OCI-LY7 (cell line): ENCODE measurements around the gene CBFB. TPM values are rescaled to one million over a fixed set of nuclear protein-coding genes. Genes with fewer than 3 reads are reported as not detected.

Source experiments
- BruUV-seq: library from RNA; stranded (reverse); fragments of 400-500 nt; replicated peaks from 2 replicates; lab custom pipeline; 2021; lab: Mats Ljungman, UMichigan
- CTCF ChIA-PET: fragments of 300-600 bp; sonication (Branson Sonifier 250); formaldehyde crosslinking; loops from one replicate; lab custom pipeline; 2022; ENCODE audit warnings: antibody characterized with exemption; ENCODE audit not compliant: unreplicated experiment; lab: Charles Lee
- POLR2A ChIA-PET: fragments of 300-600 bp; sonication (Branson Sonifier 250); formaldehyde crosslinking; loops from one replicate; lab custom pipeline; 2022; ENCODE audit warnings: antibody characterized with exemption; lab: Charles Lee
- DNase-seq: peaks from one replicate; pipeline ENCODE4 v3.0.0-alpha.2; 2015; ENCODE audit warnings: low spot score
- H2AFZ ChIP-seq: fragments of 200-600 bp; sonication (generic), shearing (Covaris generic); 2 replicates; pipeline ENCODE4 v1.6.1; 2014; ENCODE audit warnings: mild to moderate bottlenecking, antibody characterized with exemption, low read length, moderate library complexity
- H3K27ac ChIP-seq: fragments of 200-600 bp; sonication (generic); 2 replicates; pipeline ENCODE4 v1.5.1; 2014; ENCODE audit warnings: mixed run types, low read depth, mild to moderate bottlenecking, moderate library complexity, low read length, inconsistent platforms; ENCODE audit not compliant: poor library complexity, severe bottlenecking
- H3K36me3 ChIP-seq: fragments of 200-600 bp; sonication (generic); 2 replicates; pipeline ENCODE4 v1.6.1; 2014; ENCODE audit warnings: mild to moderate bottlenecking, antibody characterized with exemption, low read length, moderate library complexity, mixed read lengths; ENCODE audit not compliant: insufficient read depth
- H3K4me1 ChIP-seq: fragments of 200-600 bp; sonication (generic); 2 replicates; pipeline ENCODE4 v1.5.1; 2014; ENCODE audit warnings: mild to moderate bottlenecking, low read length; ENCODE audit not compliant: insufficient read depth, poor library complexity, severe bottlenecking
- H3K4me2 ChIP-seq: fragments of 200-600 bp; sonication (generic); 2 replicates; pipeline ENCODE4 v1.6.1; 2014; ENCODE audit warnings: mild to moderate bottlenecking, low read length
- H3K4me3 ChIP-seq: fragments of 200-600 bp; sonication (generic); 2 replicates; pipeline ENCODE4 v1.5.1; 2014; ENCODE audit warnings: mild to moderate bottlenecking, low read depth, low read length; ENCODE audit not compliant: poor library complexity, severe bottlenecking
- H3K79me2 ChIP-seq: fragments of 200-600 bp; sonication (generic); 2 replicates; pipeline ENCODE4 v1.6.1; 2016; ENCODE audit warnings: low read depth, mild to moderate bottlenecking, low read length, moderate library complexity, mixed read lengths; ENCODE audit not compliant: insufficient read depth
- H3K9me2 ChIP-seq: fragments of 200-600 bp; sonication (generic); 2 replicates; pipeline ENCODE4 v1.6.1; 2016; ENCODE audit warnings: mild to moderate bottlenecking, low read length, mixed read lengths; ENCODE audit not compliant: insufficient read depth
- H3K9me3 ChIP-seq: fragments of 200-600 bp; sonication (generic); 2 replicates; pipeline ENCODE4 v1.6.1; 2014; ENCODE audit warnings: mild to moderate bottlenecking, mixed run types, low read length, mixed read lengths
- H4K20me1 ChIP-seq: fragments of 200-600 bp; sonication (generic); 2 replicates; pipeline ENCODE4 v1.6.1; 2014; ENCODE audit warnings: mild to moderate bottlenecking, antibody characterized with exemption, low read length, moderate library complexity, mixed read lengths; ENCODE audit not compliant: insufficient read depth
- CTCF ChIP-seq: fragments of 200-600 bp; sonication (generic); conservative IDR thresholded peaks from 2 replicates; pipeline ENCODE4 v1.5.1; 2014; ENCODE audit warnings: mild to moderate bottlenecking, antibody characterized with exemption, low read length, moderate library complexity, mixed read lengths
- EZH2phosphoT487 ChIP-seq: fragments of 200-600 bp; sonication (generic); IDR thresholded peaks from 2 replicates; pipeline ENCODE4 v1.6.1; 2018; ENCODE audit warnings: low read depth, borderline replicate concordance, mild to moderate bottlenecking, mixed run types, antibody characterized with exemption, low read length, moderate library complexity, mixed read lengths
- intact Hi-C: fragments of 100-400 bp; cut with micrococcal nuclease; formaldehyde crosslinking; loops from one replicate; pipeline ENCODE4 v1.10.0; 2022; ENCODE audit not compliant: unreplicated experiment
- total RNA-seq, 2 experiments: library from RNA; depleted of rRNA in 1 of 2; stranded (reverse); fragments of >200 nt in 1 of 2; shearing (Covaris generic) in 1 of 2; gene quantifications; 2 replicates each; pipeline ENCODE4 v1.2.3, GENCODE V29; 2014 to 2022

Gene CBFB
- total RNA-seq, 2 experiments from 2014 or later = 93.5 to 151 TPM

- Histone ChIP-seq H2AFZ (no peak overlapping the region), H4K20me1 (no peaks in the 10 kb centered on the region), H3K9me3 (no peaks in the 10 kb centered on the region), H3K4me2 (no peak overlapping the region), H3K79me2 (peaks cover 22% of the 10 kb centered on the region; the same call in 1 of the 2 replicates), H3K27ac (no peak overlapping the region), H3K36me3 (peaks cover 71% of the 10 kb centered on the region), H3K4me3 (no peak overlapping the region), H3K9me2 (no peaks in the 10 kb centered on the region), H3K4me1 (no peaks in the 10 kb centered on the region)
- TF ChIP-seq EZH2phosphoT487 (no peak), CTCF (no peak)
- CTCF ChIA-PET = no interaction called here
- POLR2A ChIA-PET = interaction anchor here (1.2 kb wide), 1 partner anchor 33 kb away, joined by 4 read pairs; no protein-coding TSS in a partner anchor
- intact Hi-C loops = no loop called here
- no peak for DNase-seq
- no TSS peak for BruUV-seq
These were observed 39.3 kb downstream of the CBFB start for GRCh38 chr16:67068212-67068753.

- ChIA-PET CTCF (no interaction called here), POLR2A (interaction anchor here (0.5 kb wide), 1 partner anchor 237 kb away, joined by 4 read pairs; no protein-coding TSS in a partner anchor)
- no TSS peak for BruUV-seq
- H3K4me3 ChIP-seq = no peak overlapping the region
- H3K4me1 ChIP-seq = no peaks in the 10 kb centered on the region
- H3K9me2 ChIP-seq = no peaks in the 10 kb centered on the region
- no peak overlapping the region for H3K27ac ChIP-seq
- no peaks in the 10 kb centered on the region for H4K20me1 ChIP-seq
- intact Hi-C loops = no loop called here
- TF ChIP-seq EZH2phosphoT487 = no peak
- TF ChIP-seq CTCF = no peak
- no peak overlapping the region for H3K4me2 ChIP-seq
- H2AFZ ChIP-seq = no peak overlapping the region
- H3K9me3 ChIP-seq = no peaks in the 10 kb centered on the region
- no peaks in the 10 kb centered on the region for H3K79me2 ChIP-seq
- no peak for DNase-seq
- peaks cover 90% of the 10 kb centered on the region for H3K36me3 ChIP-seq
These were observed 42.6 kb downstream of the CBFB start for GRCh38 chr16:67071476-67072048.

GRCh38 chr16:67075331-67075730 is 46.4 kb downstream of the CBFB start:
- no peak overlapping the region for H3K4me2 ChIP-seq
- no peaks in the 10 kb centered on the region for H4K20me1 ChIP-seq
- peaks cover 72% of the 10 kb centered on the region for H3K36me3 ChIP-seq
- H3K4me1 ChIP-seq = no peaks in the 10 kb centered on the region
- POLR2A ChIA-PET = interaction anchor here (1.0 kb wide), 1 partner anchor 9 kb away, joined by 5 read pairs; no protein-coding TSS in a partner anchor
- CTCF ChIA-PET = no interaction called here
- H2AFZ ChIP-seq = no peak overlapping the region
- BruUV-seq = no TSS peak
- H3K4me3 ChIP-seq = no peak overlapping the region
- intact Hi-C loops = no loop called here
- no peaks in the 10 kb centered on the region for H3K9me2 ChIP-seq
- no peak for TF ChIP-seq CTCF
- no peak for TF ChIP-seq EZH2phosphoT487
- H3K79me2 ChIP-seq = no peaks in the 10 kb centered on the region
- no peaks in the 10 kb centered on the region for H3K9me3 ChIP-seq
- no peak overlapping the region for H3K27ac ChIP-seq
- DNase-seq = no peak
